H1 (cell line): Measurements from ENCODE around the gene HECTD1. TPM values are rescaled to one million over a fixed set of nuclear protein-coding genes. Genes with fewer than 3 reads are reported as not detected.

ENCODE experiments used
- CTCF ChIA-PET: fragments of 300-600 bp; sonication (Branson Sonifier 250); formaldehyde crosslinking; loops from one replicate; lab custom pipeline; 2021; ENCODE audit not compliant: partially characterized antibody; lab: Charles Lee
- POLR2A ChIA-PET: fragments of 300-600 bp; sonication (Branson Sonifier 250); formaldehyde crosslinking; loops from one replicate; lab custom pipeline; 2021; ENCODE audit warnings: inconsistent platforms; ENCODE audit not compliant: partially characterized antibody; lab: Charles Lee
- DNase-seq, 2 experiments: peaks; one replicate each; pipeline versions ENCODE4 v3.0.0 to v3.0.0-alpha.2; 2010 to 2022; ENCODE audit warnings: low spot score in 2 of 2, low read depth in 1 of 2, mixed read lengths in 1 of 2
- FAIRE-seq: peaks from 2 replicates; lab custom pipeline; 2011; peaks lifted over from hg19 to GRCh38; lab: Jason Lieb, UNC
- H2AFZ ChIP-seq: 2 replicates; pipeline ENCODE4 v1.8.1; 2012; ENCODE audit warnings: low read length, inconsistent platforms
- H2AK5ac ChIP-seq: 2 replicates; pipeline ENCODE4 v1.6.1; 2013; ENCODE audit warnings: low read depth, low read length
- H2BK120ac ChIP-seq: replicated peaks from 2 replicates; pipeline ENCODE3; 2013; ENCODE audit warnings: low read depth, low read length, inconsistent platforms
- H2BK12ac ChIP-seq: 2 replicates; pipeline ENCODE4 v1.6.1; 2013; ENCODE audit warnings: low read depth, low read length
- H2BK15ac ChIP-seq: 2 replicates; pipeline ENCODE4 v1.6.1; 2013; ENCODE audit warnings: low read length
- H2BK20ac ChIP-seq: 2 replicates; pipeline ENCODE4 v1.6.1; 2013; ENCODE audit warnings: low read length
- H2BK5ac ChIP-seq: 2 replicates; pipeline ENCODE4 v1.6.1; 2013; ENCODE audit warnings: low read depth, low read length
- H3K14ac ChIP-seq: 2 replicates; pipeline ENCODE4 v1.6.1; 2013; ENCODE audit warnings: inconsistent platforms; ENCODE audit not compliant: insufficient read length
- H3K18ac ChIP-seq: 2 replicates; pipeline ENCODE4 v1.6.1; 2013; ENCODE audit warnings: low read length; ENCODE audit errors: extremely low read depth
- H3K23ac ChIP-seq: 2 replicates; pipeline ENCODE4 v1.6.1; 2013; ENCODE audit warnings: inconsistent platforms; ENCODE audit not compliant: insufficient read length
- H3K23me2 ChIP-seq: 2 replicates; pipeline ENCODE4 v1.6.1; 2013; ENCODE audit warnings: low read depth, low read length
- H3K27ac ChIP-seq: 2 replicates; pipeline ENCODE4 v1.6.1; 2011; ENCODE audit warnings: low read depth, low read length, inconsistent platforms
- H3K27me3 ChIP-seq, 4 experiments: replicated peaks in 1 of 4; 1 replicate in 1 of 4; 2 replicates in 3 of 4; pipeline versions ENCODE4 v1.6.1 to v1.8.1; 2011 to 2013; ENCODE audit warnings: low read length in 3 of 4, mild to moderate bottlenecking in 3 of 4, inconsistent platforms in 2 of 4, mixed read lengths in 2 of 4, moderate library complexity in 1 of 4; ENCODE audit not compliant: control insufficient read depth in 3 of 4, insufficient read depth in 3 of 4; ENCODE audit errors: extremely low read depth in 1 of 4
- H3K36me3 ChIP-seq, 4 experiments: 2 replicates each; pipeline versions ENCODE4 v1.6.1 to v1.8.1; 2011 to 2013; ENCODE audit warnings: mild to moderate bottlenecking in 4 of 4, low read length in 3 of 4, moderate library complexity in 2 of 4, control low read depth in 1 of 4, inconsistent platforms in 1 of 4; ENCODE audit not compliant: insufficient read depth in 4 of 4, control insufficient read depth in 2 of 4
- H3K4ac ChIP-seq: replicated peaks from 2 replicates; pipeline ENCODE3; 2013; ENCODE audit warnings: low read length, low read depth, mixed read lengths, inconsistent platforms; ENCODE audit not compliant: insufficient read length
- H3K4me1 ChIP-seq, 4 experiments: replicated peaks in 1 of 4; 1 replicate in 1 of 4; 2 replicates in 3 of 4; pipeline versions ENCODE4 v1.6.1 to v1.8.1; 2011 to 2013; ENCODE audit warnings: low read length in 3 of 4, inconsistent platforms in 2 of 4, mixed read lengths in 1 of 4; ENCODE audit not compliant: insufficient read depth in 4 of 4, control insufficient read depth in 3 of 4
- H3K4me2 ChIP-seq, 2 experiments: 2 replicates each; pipeline versions ENCODE4 v1.6.1 to v1.8.1; 2011 to 2013; ENCODE audit warnings: low read depth in 2 of 2, low read length in 2 of 2, control low read depth in 1 of 2, inconsistent platforms in 1 of 2, mild to moderate bottlenecking in 1 of 2; ENCODE audit not compliant: insufficient read depth in 1 of 2
- H3K4me3 ChIP-seq, 4 experiments: fragments of 200-600, 300-600 bp in 1 of 4; sonication (generic), shearing (Covaris generic), sonication (Bioruptor Twin) in 1 of 4; 2 replicates each; pipeline versions ENCODE4 v1.5.1 to v1.8.1; 2011 to 2016; ENCODE audit warnings: low read length in 4 of 4, low read depth in 3 of 4, control low read depth in 2 of 4, inconsistent platforms in 2 of 4, mild to moderate bottlenecking in 2 of 4, mixed read lengths in 1 of 4, moderate library complexity in 1 of 4; ENCODE audit not compliant: insufficient read depth in 2 of 4; ENCODE audit errors: extremely low read depth in 1 of 4
- H3K56ac ChIP-seq: replicated peaks from 2 replicates; pipeline ENCODE3; 2013; ENCODE audit warnings: low read depth, mild to moderate bottlenecking, mixed read lengths, low read length, inconsistent platforms; ENCODE audit not compliant: insufficient read length
- H3K79me1 ChIP-seq: 2 replicates; pipeline ENCODE4 v1.6.1; 2013; ENCODE audit warnings: low read depth, low read length, control low read depth
- H3K79me2 ChIP-seq, 2 experiments: 2 replicates each; pipeline versions ENCODE4 v1.6.1 to v1.8.1; 2012 to 2013; ENCODE audit warnings: low read length in 2 of 2, mild to moderate bottlenecking in 2 of 2, inconsistent platforms in 1 of 2; ENCODE audit not compliant: insufficient read depth in 2 of 2, control insufficient read depth in 1 of 2
- H3K9ac ChIP-seq, 4 experiments: replicated peaks in 1 of 4; 1 replicate in 1 of 4; 2 replicates in 3 of 4; pipeline versions ENCODE4 v1.6.1 to v1.8.1; 2011 to 2013; ENCODE audit warnings: low read depth in 3 of 4, low read length in 3 of 4, control low read depth in 2 of 4, mild to moderate bottlenecking in 2 of 4, moderate library complexity in 2 of 4, inconsistent platforms in 1 of 4; ENCODE audit errors: extremely low read depth in 1 of 4
- H3K9me3 ChIP-seq, 2 experiments: 2 replicates each; pipeline versions ENCODE4 v1.6.1 to v1.8.1; 2012 to 2013; ENCODE audit warnings: mild to moderate bottlenecking in 2 of 2, moderate library complexity in 2 of 2, control low read depth in 1 of 2, inconsistent platforms in 1 of 2, low read depth in 1 of 2, low read length in 1 of 2, mixed read lengths in 1 of 2; ENCODE audit not compliant: insufficient read depth in 2 of 2
- H4K20me1 ChIP-seq, 2 experiments: replicated peaks in 1 of 2; 2 replicates each; pipeline versions ENCODE3 to v1.8.1; 2011 to 2013; ENCODE audit warnings: inconsistent platforms in 2 of 2, low read length in 2 of 2, mild to moderate bottlenecking in 1 of 2; ENCODE audit not compliant: insufficient read depth in 2 of 2, control insufficient read depth in 1 of 2
- H4K5ac ChIP-seq: 2 replicates; pipeline ENCODE4 v1.6.1; 2013; ENCODE audit warnings: low read length, low read depth, mixed read lengths, inconsistent platforms; ENCODE audit not compliant: insufficient read length
- H4K8ac ChIP-seq: 2 replicates; pipeline ENCODE4 v1.8.0; 2013; ENCODE audit warnings: mild to moderate bottlenecking, moderate library complexity, low read length, inconsistent platforms; ENCODE audit not compliant: insufficient read depth; ENCODE audit errors: extremely low read depth
- H4K91ac ChIP-seq: replicated peaks from 2 replicates; pipeline ENCODE3; 2013; ENCODE audit warnings: low read length, mixed read lengths, inconsistent platforms; ENCODE audit not compliant: insufficient read length
- CBX8 ChIP-seq: fragments of 300-800, 300-1000 bp; sonication (generic); IDR thresholded peaks from 2 replicates; pipeline ENCODE4 v1.7.1; 2016; ENCODE audit warnings: low read depth, low read length, borderline replicate concordance
- CTCF ChIP-seq, 3 experiments: IDR thresholded peaks; 1 replicate in 2 of 3; 2 replicates in 1 of 3; pipeline versions ENCODE4 v1.5.1 to v1.6.1; 2011; ENCODE audit warnings: low read length in 3 of 3, mild to moderate bottlenecking in 3 of 3, inconsistent platforms in 2 of 3, low read depth in 1 of 3, moderate library complexity in 1 of 3; ENCODE audit not compliant: insufficient read depth in 1 of 3; ENCODE audit errors: control extremely low read depth in 1 of 3
- KDM1A ChIP-seq: fragments of 200-600, 300-600 bp; sonication (generic); IDR thresholded peaks from 2 replicates; pipeline ENCODE4 v1.7.1; 2016; ENCODE audit warnings: mild to moderate bottlenecking, low read length, borderline replicate concordance
- MAX ChIP-seq: IDR thresholded peaks from 2 replicates; pipeline ENCODE4 v1.6.1; 2012; ENCODE audit warnings: inconsistent platforms
- NANOG ChIP-seq: IDR thresholded peaks from 2 replicates; pipeline ENCODE4 v1.6.1; 2011; ENCODE audit warnings: low read length, low read depth, mild to moderate bottlenecking, inconsistent platforms; ENCODE audit not compliant: insufficient read depth, poor library complexity, severe bottlenecking
- POLR2A ChIP-seq, 2 experiments: IDR thresholded peaks; 1 replicate in 1 of 2; 2 replicates in 1 of 2; pipeline ENCODE4 v1.6.1; 2011; ENCODE audit warnings: low read depth in 2 of 2, low read length in 2 of 2, mild to moderate bottlenecking in 2 of 2; ENCODE audit errors: control extremely low read depth in 1 of 2
- SIRT6 ChIP-seq: IDR thresholded peaks from one replicate; pipeline ENCODE4 v1.7.1; 2012; ENCODE audit warnings: low read length, inconsistent platforms
- SIX5 ChIP-seq: IDR thresholded peaks from 2 replicates; pipeline ENCODE4 v1.6.1; 2011; ENCODE audit warnings: mild to moderate bottlenecking, low read depth, low read length
- WGBS, 2 experiments: shearing (Covaris generic) in 1 of 2; methylation state at CpG; one replicate each; pipeline versions ENCODE4 v1.1.6 to v1.1.7; 2013 to 2015; ENCODE audit warnings: low lambda C conversion rate in 2 of 2, mixed read lengths in 2 of 2, inconsistent platforms in 1 of 2, low coverage in 1 of 2, missing lambda C conversion rate in 1 of 2; ENCODE audit not compliant: insufficient replicate concordance in 2 of 2, insufficient coverage in 1 of 2, insufficient read length in 1 of 2; ENCODE audit errors: extremely low coverage in 1 of 2, missing lambda C conversion rate in 1 of 2; 5-methylcytosine and 5-hydroxymethylcytosine counted together
- polyA plus RNA-seq, 7 experiments: library from polyadenylated mRNA; depleted of rRNA in 3 of 7; stranded (reverse) in 5 of 7; unstranded in 2 of 7; fragments of >200 nt in 5 of 7; fragments of 200-250 nt in 2 of 7; gene quantifications; 1 replicate in 5 of 7; 2 replicates in 1 of 7; 4 replicates in 1 of 7; pipeline versions ENCODE4 v1.2.1 to v1.2.3, GENCODE V29; 2011 to 2013; ENCODE audit warnings: missing spikeins in 2 of 7, mixed read lengths in 2 of 7
- total RNA-seq: library from RNA; stranded (reverse); fragmentation: NEBNext Ultra II Directional; extraction: Animal tissue kit (Norgen Biotek cat#: 25700); gene quantifications from 2 replicates; pipeline ENCODE4 v1.2.1, GENCODE V29; 2021

The HECTD1 gene
- total and polyA plus RNA-seq, 2 of the 8 experiments (the other 6 are each of a cell fraction or from before 2014, with no cell fraction given), result 44.7 to 105 TPM

GRCh38 chr14:31251028-31251958 lies 43.7 kb upstream of the HECTD1 start:
- Histone ChIP-seq H4K5ac (no peak overlapping the region), H3K23me2 (no peaks in the 10 kb centered on the region), H2BK15ac (no peak overlapping the region), H2BK5ac (no peak overlapping the region), H3K9ac (no peak overlapping the region), H3K79me2 (no peaks in the 10 kb centered on the region), H3K23ac (no peak overlapping the region), H3K14ac (no peak overlapping the region), H2BK20ac (no peak overlapping the region), H2BK12ac (no peak overlapping the region), H3K56ac (no peak overlapping the region), H3K18ac (no peak overlapping the region), H4K8ac (no peak overlapping the region), H3K4me2 (no peak overlapping the region), H2AFZ (no peak overlapping the region), H3K27ac (no peak overlapping the region), H3K9me3 (no peaks in the 10 kb centered on the region), H3K79me1 (no peaks in the 10 kb centered on the region), H3K27me3 (no peaks in the 10 kb centered on the region), H3K36me3 (no peaks in the 10 kb centered on the region), H3K4me1 (no peaks in the 10 kb centered on the region), H3K4ac (no peak overlapping the region), H4K20me1 (no peaks in the 10 kb centered on the region), H2AK5ac (no peak overlapping the region), H3K4me3 (no peak overlapping the region), H2BK120ac (no peak overlapping the region), H4K91ac (no peak overlapping the region)
- DNase-seq (no peak), FAIRE-seq (no peak)
- WGBS, 2 experiments, result 87 to 100% methylated on average over 1 to 10 of the region's 10 CpGs
- no peak for TF ChIP-seq KDM1A
- no peak for TF ChIP-seq SIRT6
- no peak for TF ChIP-seq NANOG
- no peak for TF ChIP-seq CTCF (IDR thresholded peaks at IDR 0.05; ENCODE audit: control extremely low read depth in 1 of 3, insufficient read depth in 1 of 3, low read depth in 1 of 3, low read length in 3 of 3)
- TF ChIP-seq POLR2A (IDR thresholded peaks at IDR 0.05; ENCODE audit: control extremely low read depth in 1 of 2, low read depth in 2 of 2, low read length in 2 of 2), result no peak
- TF ChIP-seq CBX8, result no peak
- TF ChIP-seq MAX, result no peak
- no peak for TF ChIP-seq SIX5
- ChIA-PET POLR2A (no interaction called here), CTCF (no interaction called here)
